Activated CD4-positive, alpha-beta T cell treated with anti-CD3 and anti-CD28 coated beads, Interleukin-10, Interleukin-2, amounts not matched to agents 100 ng/mL and 50 ng/mL, durations not matched to agents 16 hours and 8 hours (primary cell): ENCODE results near the gene THBS3.

ENCODE experiments used
- DNase-seq: peaks from one replicate; pipeline ENCODE4 v3.0.0-alpha.2; 2020

Gene THBS3

GRCh38 chr1:155186794-155187455 is 20.8 kb downstream of the THBS3 start:
- no peak for DNase-seq

- no peak for DNase-seq
Measured at GRCh38 chr1:155186067-155186793, 21.5 kb downstream of the THBS3 start.

DNA sequence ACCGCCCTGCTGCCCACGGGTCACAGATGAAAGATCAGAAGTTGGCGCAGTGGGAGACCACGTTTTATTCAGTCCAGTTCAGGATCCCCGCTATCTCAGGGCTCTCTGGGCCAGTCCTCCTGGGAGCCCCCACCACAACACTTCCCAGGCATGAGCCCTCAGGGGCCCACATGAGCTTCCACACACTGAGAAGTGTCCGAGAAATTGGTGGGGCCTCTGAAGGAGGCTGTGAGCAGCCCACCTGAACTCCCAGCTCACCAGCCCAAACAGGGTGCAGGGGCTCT is 22.0 kb downstream of the THBS3 start:
- DNase-seq, result no peak

DNA sequence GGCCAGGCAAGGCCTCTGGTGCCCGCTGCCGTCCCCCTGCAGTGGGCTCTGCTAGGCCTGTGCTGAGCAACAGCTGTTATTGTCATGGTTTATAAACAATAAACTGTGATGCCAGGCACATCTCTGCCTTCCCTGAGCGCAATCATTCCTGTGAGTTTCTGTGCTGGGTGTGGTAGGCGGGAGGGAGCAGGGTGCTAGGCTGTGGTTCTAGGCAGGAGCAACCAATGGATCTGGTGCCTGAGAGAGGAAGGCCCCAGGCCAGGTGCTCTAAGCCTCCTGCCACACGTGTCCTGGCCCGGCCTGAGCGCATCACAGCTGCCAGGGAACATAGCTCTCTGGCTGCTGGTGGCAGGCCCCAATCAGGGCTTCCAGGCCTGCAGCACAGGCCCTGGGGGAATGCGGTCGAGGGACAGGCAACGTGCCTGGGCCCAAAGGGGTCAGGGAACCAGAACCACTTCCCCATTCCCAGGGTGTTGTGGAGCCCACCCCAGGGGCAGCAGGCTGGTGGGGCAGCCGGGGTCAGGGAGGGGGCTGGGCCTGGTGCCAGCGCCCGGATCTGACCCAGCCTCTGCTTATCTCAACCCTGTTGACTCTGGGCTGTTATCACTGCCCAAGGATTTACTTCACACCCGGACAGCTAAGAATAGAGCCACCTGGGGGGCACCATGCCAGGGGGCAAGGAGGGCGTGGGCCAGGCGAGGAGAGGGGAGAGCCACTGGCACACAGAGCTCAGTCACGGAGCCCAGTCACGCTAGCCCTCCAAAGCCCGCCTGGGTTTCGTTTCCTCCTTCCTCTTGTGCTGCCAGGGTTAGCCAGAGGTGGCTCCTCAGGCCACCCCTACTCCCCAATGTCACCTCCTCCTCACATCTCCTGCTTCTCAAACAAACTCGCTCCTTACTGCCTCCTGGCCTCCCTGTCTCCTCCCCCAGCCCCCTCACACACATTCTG is 22.6 kb downstream of the THBS3 start:
- DNase-seq, result no peak

GRCh38 chr1:155184351-155184811 is 23.3 kb downstream of the THBS3 start:
- no peak for DNase-seq

DNA sequence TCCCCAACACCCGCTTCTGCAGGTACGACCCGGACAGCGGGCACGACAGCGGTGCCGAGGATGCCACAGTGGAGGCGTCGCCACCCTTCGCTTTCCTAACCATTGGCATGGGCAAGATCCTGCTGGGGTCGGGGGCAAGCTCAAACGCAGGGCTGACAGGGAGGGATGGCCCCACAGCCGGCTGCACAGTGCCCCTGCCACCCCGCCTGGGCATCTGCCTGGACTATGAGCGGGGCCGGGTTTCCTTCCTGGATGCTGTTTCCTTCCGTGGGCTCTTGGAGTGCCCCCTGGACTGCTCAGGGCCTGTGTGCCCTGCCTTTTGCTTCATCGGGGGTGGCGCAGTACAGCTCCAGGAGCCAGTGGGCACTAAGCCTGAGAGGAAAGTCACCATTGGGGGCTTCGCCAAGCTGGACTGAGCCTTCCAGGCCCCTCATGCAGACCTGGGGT is 23.9 kb downstream of the THBS3 start:
- DNase-seq, result no peak

DNA sequence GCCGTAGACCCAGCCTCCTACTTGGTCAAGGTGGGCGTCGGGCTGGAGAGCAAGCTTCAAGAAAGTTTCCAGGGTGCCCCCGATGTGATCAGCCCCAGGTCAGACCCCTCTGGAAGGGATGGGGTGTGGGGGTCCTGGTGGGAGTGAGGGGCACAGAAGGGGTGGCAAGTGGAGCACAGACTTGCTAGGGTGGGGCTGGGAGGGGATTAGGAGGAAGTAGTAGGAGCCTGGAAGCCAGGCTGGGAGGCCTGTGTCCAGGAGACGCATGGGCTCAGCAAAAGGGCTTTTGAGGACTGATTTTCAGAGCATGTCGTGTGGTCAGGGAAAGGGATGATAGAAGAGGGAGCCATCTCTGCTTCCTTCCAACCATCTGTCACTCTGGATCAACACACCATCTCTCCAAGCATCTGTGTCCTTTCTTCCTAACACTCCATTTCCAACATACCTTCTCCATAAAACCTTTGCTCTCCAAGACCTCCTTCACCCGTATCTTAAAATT is 25.6 kb downstream of the THBS3 start:
- DNase-seq, result no peak

- no peak for DNase-seq
Measured at GRCh38 chr1:155181371-155182051, 26.2 kb downstream of the THBS3 start.

GRCh38 chr1:155179112-155180031 is 28.3 kb downstream of the THBS3 start:
- no peak for DNase-seq

- DNase-seq, result no peak
Measured at GRCh38 chr1:155178441-155179111, 29.1 kb downstream of the THBS3 start.

DNA sequence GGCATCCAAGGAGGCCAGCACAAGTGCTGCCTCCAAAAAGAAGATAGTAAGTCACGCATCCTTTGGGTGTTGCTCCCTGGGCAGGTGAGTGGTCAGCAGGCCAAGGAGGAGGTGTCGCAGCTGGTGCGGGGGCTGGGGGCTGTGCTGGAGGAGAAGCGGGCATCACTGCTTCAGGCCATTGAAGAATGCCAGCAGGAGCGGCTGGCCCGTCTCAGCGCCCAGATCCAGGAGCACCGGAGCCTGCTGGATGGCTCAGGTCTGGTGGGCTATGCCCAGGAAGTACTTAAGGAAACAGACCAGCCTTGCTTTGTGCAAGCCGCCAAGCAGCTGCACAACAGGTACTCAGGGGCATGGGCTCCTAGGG is 29.8 kb downstream of the THBS3 start:
- DNase-seq, result no peak

GRCh38 chr1:155177192-155177917 is 30.3 kb downstream of the THBS3 start:
- DNase-seq, result no peak

DNA sequence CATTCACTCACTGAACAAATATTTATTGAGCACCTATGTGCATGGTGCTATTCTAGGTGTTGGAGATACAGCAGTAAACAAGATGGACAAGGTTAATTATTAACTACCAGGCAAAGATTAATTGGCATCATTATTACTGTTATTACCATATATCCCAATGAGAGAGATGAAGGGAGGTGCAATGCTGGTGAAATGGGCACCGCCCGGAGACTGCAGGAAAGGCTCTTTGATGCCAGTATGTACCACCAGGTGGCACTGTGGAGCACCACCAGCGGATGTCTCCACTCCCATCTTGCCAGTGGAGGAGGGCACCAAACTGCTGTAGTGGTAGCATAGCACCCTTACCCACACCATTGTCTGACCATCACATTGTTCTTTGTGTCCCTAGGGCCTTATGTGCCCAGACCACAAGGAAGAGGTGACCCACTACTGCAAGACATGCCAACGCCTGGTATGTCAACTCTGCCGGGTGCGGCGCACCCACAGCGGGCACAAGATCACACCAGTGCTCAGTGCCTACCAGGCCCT is 31.1 kb downstream of the THBS3 start:
- DNase-seq, result peak; percentile 90

DNA sequence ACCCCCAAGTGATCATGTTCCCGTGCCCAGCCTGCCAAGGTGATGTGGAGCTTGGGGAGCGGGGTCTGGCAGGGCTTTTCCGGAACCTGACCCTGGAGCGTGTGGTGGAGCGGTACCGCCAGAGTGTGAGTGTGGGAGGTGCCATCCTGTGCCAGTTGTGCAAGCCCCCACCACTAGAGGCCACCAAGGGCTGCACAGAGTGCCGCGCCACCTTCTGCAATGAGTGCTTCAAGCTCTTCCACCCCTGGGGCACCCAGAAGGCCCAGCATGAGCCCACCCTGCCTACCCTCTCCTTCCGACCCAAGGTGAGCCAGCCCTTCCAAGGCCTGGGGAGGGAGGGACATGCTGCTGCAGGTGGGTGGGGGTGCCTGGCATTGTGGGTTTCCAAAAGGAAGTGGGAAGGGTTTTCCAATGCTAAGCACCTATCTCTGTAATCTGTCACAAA is 31.7 kb downstream of the THBS3 start:
- DNase-seq, result peak; percentile 52

DNA sequence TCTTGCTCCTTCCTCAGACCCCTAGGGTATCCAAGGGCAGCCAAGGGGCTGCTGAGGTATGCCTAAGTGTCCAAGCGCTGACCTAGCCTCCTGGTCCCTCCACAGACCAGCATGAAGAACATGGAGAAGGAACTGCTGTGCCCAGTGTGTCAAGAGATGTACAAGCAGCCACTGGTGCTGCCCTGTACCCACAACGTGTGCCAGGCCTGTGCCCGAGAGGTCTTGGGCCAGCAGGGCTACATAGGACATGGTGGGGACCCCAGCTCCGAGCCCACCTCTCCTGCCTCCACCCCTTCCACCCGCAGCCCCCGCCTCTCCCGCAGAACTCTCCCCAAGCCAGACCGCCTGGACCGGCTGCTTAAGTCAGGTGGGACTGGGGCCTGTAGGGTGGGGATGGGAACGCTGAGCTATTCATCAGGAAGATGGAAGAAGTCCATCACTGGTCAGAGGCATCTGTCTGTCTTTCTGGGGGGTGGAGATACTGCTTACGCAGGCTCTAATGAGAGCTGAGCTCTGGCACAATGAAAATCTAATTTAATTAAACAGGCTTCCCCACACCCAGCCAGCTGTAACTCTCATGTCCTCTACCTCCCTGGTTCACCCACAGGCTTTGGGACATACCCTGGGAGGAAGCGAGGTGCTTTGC is 32.3 kb downstream of the THBS3 start:
- DNase-seq, result no peak

- peak; percentile 67 for DNase-seq
Measured at GRCh38 chr1:155174324-155175280, 33.1 kb downstream of the THBS3 start.

- DNase-seq, result peak; percentile 86
Measured at GRCh38 chr1:155173478-155174323, 34.0 kb downstream of the THBS3 start, which contains the start of gene TRIM46. Gene TRIM46 (plus strand): TSS chr1:155173849. CDS start chr1:155173967, 118 bp downstream.
